Glutamatergic neuron (in vitro differentiated cells): ENCODE results near the gene IMMP2L. TPM values are rescaled to one million over a fixed set of nuclear protein-coding genes. Genes with fewer than 3 reads are reported as not detected.

Experiments used
- DNase-seq: peaks from one replicate; pipeline ENCODE4 v3.0.0; 2022
- H3K27ac Mint-ChIP-seq: one replicate; pipeline ENCODE4 v1.8.0; 2020; ENCODE audit warnings: mild to moderate bottlenecking, mixed read lengths, inconsistent platforms; ENCODE audit not compliant: unreplicated experiment
- H3K27me3 Mint-ChIP-seq: one replicate; pipeline ENCODE4 v1.8.0; 2020; ENCODE audit warnings: mild to moderate bottlenecking, moderate library complexity, mixed read lengths, inconsistent platforms; ENCODE audit not compliant: unreplicated experiment
- H3K36me3 Mint-ChIP-seq: one replicate; pipeline ENCODE4 v1.8.0; 2020; ENCODE audit warnings: mild to moderate bottlenecking, mixed read lengths, inconsistent platforms; ENCODE audit not compliant: unreplicated experiment
- H3K4me1 Mint-ChIP-seq: one replicate; pipeline ENCODE4 v1.8.0; 2020; ENCODE audit warnings: mild to moderate bottlenecking, low read depth, mixed read lengths, inconsistent platforms; ENCODE audit not compliant: unreplicated experiment
- H3K4me3 Mint-ChIP-seq: one replicate; pipeline ENCODE4 v1.8.0; 2020; ENCODE audit warnings: mild to moderate bottlenecking, mixed read lengths, inconsistent platforms; ENCODE audit not compliant: unreplicated experiment
- H3K9me3 Mint-ChIP-seq: one replicate; pipeline ENCODE4 v1.8.0; 2020; ENCODE audit warnings: mild to moderate bottlenecking, moderate library complexity, mixed read lengths, inconsistent platforms; ENCODE audit not compliant: unreplicated experiment
- total RNA-seq: library from RNA; stranded (reverse); fragmentation: NEBNext Ultra II Directional; extraction: Animal tissue kit (Norgen Biotek cat#: 25700); gene quantifications from one replicate; pipeline ENCODE4 v1.2.1, GENCODE V29; 2021; ENCODE audit not compliant: unreplicated experiment
- TF ChIP-seq, protein P1 (sequence below): fragments of 200-600 bp; sonication (generic); IDR thresholded peaks from one replicate; pipeline ENCODE4 v1.5.0; 2021; ENCODE audit not compliant: partially characterized antibody, unreplicated experiment

The IMMP2L gene
- total RNA-seq, 1 donor from 2014 or later, result 9.6 TPM

DNA sequence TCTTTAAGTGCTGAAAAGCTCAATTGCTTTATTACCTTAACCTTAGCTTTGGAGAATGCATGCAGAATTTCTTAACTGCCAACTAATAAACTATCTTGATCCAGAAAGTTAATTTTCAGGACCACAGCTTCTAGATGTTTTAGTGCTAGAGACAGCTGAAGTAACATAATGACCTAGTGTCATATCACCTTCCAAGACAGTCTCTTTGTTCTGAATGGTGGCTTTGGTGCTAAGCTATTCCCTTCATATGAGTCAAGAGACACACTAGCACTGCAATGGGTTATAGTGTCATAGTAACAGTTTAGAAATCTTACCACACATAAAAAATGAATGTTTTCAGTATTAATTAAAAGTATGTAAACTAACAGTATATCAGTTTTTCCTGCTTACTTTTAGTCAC, 586.8 kb downstream of the IMMP2L start:
- Mint-ChIP-seq H3K27me3 (no peaks in the 10 kb centered on the region), H3K4me3 (no peak overlapping the region), H3K9me3 (no peaks in the 10 kb centered on the region), H3K4me1 (peaks cover 9% of the 10 kb centered on the region), H3K27ac (no peak overlapping the region), H3K36me3 (no peaks in the 10 kb centered on the region)
- DNase-seq, result no peak
- TF ChIP-seq, protein P1, sequence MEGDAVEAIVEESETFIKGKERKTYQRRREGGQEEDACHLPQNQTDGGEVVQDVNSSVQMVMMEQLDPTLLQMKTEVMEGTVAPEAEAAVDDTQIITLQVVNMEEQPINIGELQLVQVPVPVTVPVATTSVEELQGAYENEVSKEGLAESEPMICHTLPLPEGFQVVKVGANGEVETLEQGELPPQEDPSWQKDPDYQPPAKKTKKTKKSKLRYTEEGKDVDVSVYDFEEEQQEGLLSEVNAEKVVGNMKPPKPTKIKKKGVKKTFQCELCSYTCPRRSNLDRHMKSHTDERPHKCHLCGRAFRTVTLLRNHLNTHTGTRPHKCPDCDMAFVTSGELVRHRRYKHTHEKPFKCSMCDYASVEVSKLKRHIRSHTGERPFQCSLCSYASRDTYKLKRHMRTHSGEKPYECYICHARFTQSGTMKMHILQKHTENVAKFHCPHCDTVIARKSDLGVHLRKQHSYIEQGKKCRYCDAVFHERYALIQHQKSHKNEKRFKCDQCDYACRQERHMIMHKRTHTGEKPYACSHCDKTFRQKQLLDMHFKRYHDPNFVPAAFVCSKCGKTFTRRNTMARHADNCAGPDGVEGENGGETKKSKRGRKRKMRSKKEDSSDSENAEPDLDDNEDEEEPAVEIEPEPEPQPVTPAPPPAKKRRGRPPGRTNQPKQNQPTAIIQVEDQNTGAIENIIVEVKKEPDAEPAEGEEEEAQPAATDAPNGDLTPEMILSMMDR, result no peak

DNA sequence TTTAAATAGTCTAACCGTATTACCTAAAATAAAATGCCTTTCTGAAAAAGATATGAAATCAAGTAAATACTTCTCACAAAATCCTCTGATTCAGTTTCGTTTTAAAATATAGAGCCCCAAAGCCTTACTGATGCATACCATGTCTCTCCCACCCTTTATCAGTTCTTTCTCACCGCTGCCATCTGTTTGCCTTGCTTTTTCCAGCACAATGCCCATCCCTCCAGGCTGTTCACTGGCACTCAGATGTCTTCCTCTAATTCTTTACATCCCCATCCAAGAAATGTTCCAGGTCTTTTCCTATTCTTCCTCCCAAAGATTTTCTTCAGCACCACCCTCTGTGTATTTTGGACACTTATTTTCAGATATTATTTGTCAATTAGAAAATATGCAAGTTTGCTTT, 587.9 kb downstream of the IMMP2L start:
- no peaks in the 10 kb centered on the region for H3K36me3 Mint-ChIP-seq
- no peak overlapping the region for H3K4me3 Mint-ChIP-seq
- TF ChIP-seq, protein P1, result no peak
- H3K27me3 Mint-ChIP-seq, result no peaks in the 10 kb centered on the region
- H3K27ac Mint-ChIP-seq, result no peak overlapping the region
- peaks cover 9% of the 10 kb centered on the region for H3K4me1 Mint-ChIP-seq
- no peak for DNase-seq
- no peaks in the 10 kb centered on the region for H3K9me3 Mint-ChIP-seq

DNA sequence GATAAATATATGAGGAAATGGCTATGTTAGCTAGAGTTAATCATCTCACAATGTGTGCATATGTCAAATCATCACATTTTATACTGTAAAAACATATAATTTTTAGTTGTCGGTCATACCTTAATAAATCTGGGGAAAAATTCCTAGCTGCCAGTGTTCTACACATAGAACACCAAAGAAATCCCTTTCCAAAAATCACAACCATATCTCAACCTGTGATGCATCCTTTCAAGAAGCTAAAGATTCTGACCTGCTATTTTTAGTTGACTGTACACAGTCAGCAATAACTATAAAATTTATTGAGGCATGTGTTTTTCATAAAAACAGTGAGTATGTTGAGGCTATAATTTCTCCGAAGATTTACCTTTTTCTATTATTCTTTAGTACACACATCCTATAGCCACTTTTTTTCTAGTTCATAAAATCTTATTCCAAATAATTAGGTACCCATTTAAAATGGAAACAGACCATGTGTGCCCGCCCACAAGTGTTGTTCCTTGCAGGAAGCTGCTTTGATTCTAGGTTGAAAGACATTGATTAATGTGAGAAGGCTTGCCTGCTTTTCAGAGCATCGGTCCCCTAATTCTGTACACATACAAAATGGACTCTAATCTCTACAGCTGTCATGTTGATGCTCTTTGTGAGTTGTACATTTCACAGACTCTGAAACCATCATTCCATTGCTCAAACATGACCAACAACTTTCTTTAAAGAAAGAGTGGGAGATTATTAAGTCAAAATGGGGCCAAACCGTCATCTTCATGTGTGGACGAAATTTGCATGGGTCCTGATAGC, 588.9 kb downstream of the IMMP2L start:
- Mint-ChIP-seq H3K4me1 (peaks cover 9% of the 10 kb centered on the region), H3K9me3 (no peaks in the 10 kb centered on the region), H3K27me3 (no peaks in the 10 kb centered on the region), H3K27ac (no peak overlapping the region), H3K36me3 (no peaks in the 10 kb centered on the region), H3K4me3 (no peak overlapping the region)
- DNase-seq, result no peak
- TF ChIP-seq, protein P1, result no peak

DNA sequence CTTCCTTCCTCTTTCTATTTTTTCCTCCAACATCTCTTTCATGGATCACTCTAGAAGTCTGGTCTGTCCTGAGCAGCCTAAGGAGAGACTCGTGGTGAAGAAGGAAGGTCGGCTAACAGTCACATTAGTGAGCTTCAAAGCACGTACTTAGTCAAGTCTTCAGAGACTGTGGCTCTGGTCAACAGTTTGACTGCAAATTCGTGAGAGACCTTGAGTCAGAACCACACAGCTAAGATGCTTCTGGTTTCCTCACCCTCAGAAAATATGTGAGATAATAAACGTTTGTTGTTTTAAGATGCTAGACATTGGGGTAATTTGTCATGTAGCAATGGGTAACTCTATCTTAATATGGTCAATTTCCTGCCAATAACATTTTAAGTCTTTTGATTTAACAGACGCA, 597.5 kb downstream of the IMMP2L start:
- TF ChIP-seq, protein P1, result no peak
- DNase-seq, result no peak
- Mint-ChIP-seq H3K9me3 (peaks cover 1% of the 10 kb centered on the region), H3K4me1 (peaks cover 4% of the 10 kb centered on the region), H3K4me3 (no peak overlapping the region), H3K27ac (no peak overlapping the region), H3K36me3 (no peaks in the 10 kb centered on the region), H3K27me3 (no peaks in the 10 kb centered on the region)

DNA sequence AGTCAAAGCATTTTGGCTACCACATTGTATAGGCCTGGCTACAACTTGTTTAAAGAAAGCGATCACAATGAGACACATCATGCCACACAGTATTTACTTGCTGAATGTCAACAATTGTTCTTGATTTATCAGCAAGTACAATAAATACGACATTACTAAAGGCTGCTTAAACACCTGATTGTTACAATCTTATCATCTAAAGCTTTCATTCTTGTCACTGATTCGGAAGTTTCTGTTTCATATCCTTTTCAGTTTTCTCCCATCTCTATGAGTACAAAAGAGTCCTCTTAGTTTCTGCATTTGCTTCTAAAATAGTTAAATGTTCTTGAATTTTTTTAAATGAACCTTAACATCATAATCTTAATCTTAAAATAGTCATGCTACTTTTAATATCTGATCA, 599.5 kb downstream of the IMMP2L start:
- Mint-ChIP-seq H3K36me3 (no peaks in the 10 kb centered on the region), H3K27me3 (no peaks in the 10 kb centered on the region), H3K27ac (no peak overlapping the region), H3K4me1 (peaks cover 4% of the 10 kb centered on the region), H3K4me3 (no peak overlapping the region), H3K9me3 (no peaks in the 10 kb centered on the region)
- TF ChIP-seq, protein P1, result no peak
- no peak for DNase-seq
